SK-N-SH (cell line): ENCODE results near the gene NMNAT2. TPM values are rescaled to one million over a fixed set of nuclear protein-coding genes. Genes with fewer than 3 reads are reported as not detected.

ENCODE experiments used
- CTCF ChIA-PET: fragments of 300-600, 350-600 bp; formaldehyde crosslinking; extraction: SDS; loops from one replicate; lab custom pipeline; 2021; lab: Yijun Ruan, JAX
- POLR2A ChIA-PET: fragments of 350-600 bp; sonication (Branson Sonifier 250); formaldehyde crosslinking; extraction: SDS; loops from one replicate; lab custom pipeline; 2020; ENCODE audit warnings: antibody characterized with exemption, inconsistent platforms; lab: Yijun Ruan, JAX
- DNase-seq: peaks from one replicate; pipeline ENCODE4 v3.0.0; 2012
- H2AFZ ChIP-seq: fragments of 200-600 bp; sonication (generic); 2 replicates; pipeline ENCODE4 v1.8.1; 2016; ENCODE audit warnings: antibody characterized with exemption, mild to moderate bottlenecking, low read depth
- H3F3A ChIP-seq: fragments of 200-600 bp; sonication (generic); replicated peaks from 2 replicates; pipeline ENCODE3; 2016; ENCODE audit warnings: antibody characterized with exemption, mild to moderate bottlenecking; ENCODE audit not compliant: insufficient read depth
- H3K27ac ChIP-seq, 2 experiments: fragments of 200-500 bp in 1 of 2; fragments of 200-600 bp in 1 of 2; sonication (Bioruptor generic) in 1 of 2; sonication (generic), shearing (Covaris generic) in 1 of 2; 2 replicates each; pipeline versions ENCODE4 v1.5.1 to v1.6.1; 2014 to 2016; ENCODE audit warnings: low read depth in 2 of 2, inconsistent platforms in 1 of 2, low read length in 1 of 2, mild to moderate bottlenecking in 1 of 2, mixed read lengths in 1 of 2
- H3K27me3 ChIP-seq: fragments of 200-600 bp; sonication (generic), shearing (Covaris generic); 2 replicates; pipeline ENCODE4 v1.6.1; 2016; ENCODE audit warnings: mixed run types; ENCODE audit not compliant: insufficient read depth
- H3K36me3 ChIP-seq, 2 experiments: fragments of 200-500 bp in 1 of 2; fragments of 200-600 bp in 1 of 2; sonication (Bioruptor generic) in 1 of 2; sonication (generic) in 1 of 2; replicated peaks in 1 of 2; 2 replicates each; pipeline versions ENCODE3 to v1.5.1; 2014 to 2016; ENCODE audit warnings: low read length in 1 of 2, mild to moderate bottlenecking in 1 of 2; ENCODE audit not compliant: insufficient read depth in 2 of 2, control insufficient read depth in 1 of 2
- H3K4me1 ChIP-seq, 2 experiments: fragments of 200-500 bp in 1 of 2; fragments of 200-600 bp in 1 of 2; sonication (Bioruptor generic) in 1 of 2; sonication (generic), shearing (Covaris generic) in 1 of 2; 2 replicates each; pipeline versions ENCODE4 v1.5.1 to v1.6.1; 2014 to 2016; ENCODE audit warnings: low read depth in 1 of 2, low read length in 1 of 2, mixed run types in 1 of 2; ENCODE audit not compliant: insufficient read depth in 2 of 2, control insufficient read depth in 1 of 2
- H3K4me2 ChIP-seq: fragments of 200-600 bp; sonication (generic), shearing (Covaris generic); 2 replicates; pipeline ENCODE4 v1.6.1; 2017; ENCODE audit warnings: mixed run types
- H3K4me3 ChIP-seq, 2 experiments: fragments of 200-500 bp in 1 of 2; fragments of 200-600 bp in 1 of 2; sonication (Bioruptor generic) in 1 of 2; sonication (generic), shearing (Covaris generic) in 1 of 2; 2 replicates each; pipeline versions ENCODE4 v1.5.1 to v1.8.1; 2014 to 2016; ENCODE audit warnings: low read depth in 2 of 2, inconsistent platforms in 1 of 2, low read length in 1 of 2, mild to moderate bottlenecking in 1 of 2, mixed read lengths in 1 of 2, moderate library complexity in 1 of 2
- H3K79me2 ChIP-seq: fragments of 200-600 bp; sonication (generic); 2 replicates; pipeline ENCODE4 v1.8.1; 2017; ENCODE audit warnings: mild to moderate bottlenecking; ENCODE audit not compliant: insufficient read depth
- H3K9ac ChIP-seq: fragments of 200-600 bp; sonication (generic); 2 replicates; pipeline ENCODE4 v1.6.1; 2017; ENCODE audit warnings: mixed run types
- H3K9me2 ChIP-seq: fragments of 200-600 bp; sonication (generic); 2 replicates; pipeline ENCODE4 v1.6.1; 2017; ENCODE audit warnings: mixed run types
- H3K9me3 ChIP-seq: fragments of 200-600 bp; sonication (generic); 2 replicates; pipeline ENCODE4 v1.6.1; 2017; ENCODE audit warnings: mixed run types, mild to moderate bottlenecking, moderate library complexity
- H4K20me1 ChIP-seq: fragments of 200-600 bp; sonication (generic); 2 replicates; pipeline ENCODE4 v1.6.1; 2017; ENCODE audit warnings: mild to moderate bottlenecking, mixed run types; ENCODE audit not compliant: insufficient read depth
- CHD2 ChIP-seq: fragments of 150-350 bp; IDR thresholded peaks from 2 replicates; pipeline ENCODE4 v1.6.1; 2018; ENCODE audit warnings: low read length; ENCODE audit not compliant: partially characterized antibody
- ELF1 ChIP-seq: IDR thresholded peaks from 2 replicates; pipeline ENCODE4 v1.4.0; 2012
- EZH2phosphoT487 ChIP-seq: fragments of 200-600 bp; sonication (generic); IDR thresholded peaks from 2 replicates; pipeline ENCODE4 v1.6.1; 2017; ENCODE audit warnings: low read depth, mixed run types, mild to moderate bottlenecking, antibody characterized with exemption, moderate library complexity, borderline replicate concordance
- FOSL2 ChIP-seq: IDR thresholded peaks from 2 replicates; pipeline ENCODE4 v1.4.0; 2012; ENCODE audit warnings: low read depth, mild to moderate bottlenecking, moderate library complexity, borderline replicate concordance
- FOXJ3 ChIP-seq: sonication (generic); formaldehyde crosslinking; IDR thresholded peaks from 2 replicates; pipeline ENCODE4 v1.5.1; 2020; ENCODE audit warnings: mild to moderate bottlenecking, missing genetic modification reagents
- FOXM1 ChIP-seq: IDR thresholded peaks from 2 replicates; pipeline ENCODE4 v1.4.0; 2012; ENCODE audit warnings: low read depth, mild to moderate bottlenecking
- MXI1 ChIP-seq: IDR thresholded peaks from 2 replicates; pipeline ENCODE4 v1.6.1; 2012; ENCODE audit warnings: mild to moderate bottlenecking, low read depth, low read length, improper control_type of control experiment
- NRF1 ChIP-seq: IDR thresholded peaks from 2 replicates; pipeline ENCODE4 v1.6.1; 2012; ENCODE audit warnings: low read depth, mild to moderate bottlenecking, low read length
- POLR2AphosphoS5 ChIP-seq: IDR thresholded peaks from 2 replicates; pipeline ENCODE4 v1.6.1; 2012; ENCODE audit warnings: low read depth, low read length
- RFX5 ChIP-seq: IDR thresholded peaks from 2 replicates; pipeline ENCODE4 v1.6.1; 2012; ENCODE audit warnings: mild to moderate bottlenecking, improper control_type of control experiment, low read length
- RXRA ChIP-seq: IDR thresholded peaks from 2 replicates; pipeline ENCODE4 v1.4.0; 2012; ENCODE audit warnings: low read depth, mild to moderate bottlenecking, borderline replicate concordance
- TEAD4 ChIP-seq: IDR thresholded peaks from 2 replicates; pipeline ENCODE4 v1.4.0; 2012; ENCODE audit warnings: mild to moderate bottlenecking, borderline replicate concordance; ENCODE audit not compliant: insufficient read depth
- WGBS: methylation state at CpG from one replicate; pipeline ENCODE4 v1.1.6; 2017; ENCODE audit warnings: low lambda C conversion rate; 5-methylcytosine and 5-hydroxymethylcytosine counted together
- polyA plus RNA-seq, 3 experiments: library from polyadenylated mRNA; depleted of rRNA; stranded (reverse); fragments of >200 nt; gene quantifications; 2 replicates each; pipeline ENCODE4 v1.2.3, GENCODE V29; 2012
- TF ChIP-seq, protein P1 (sequence below): fragments of 150-350 bp; IDR thresholded peaks from 2 replicates; pipeline ENCODE4 v1.6.1; 2016; ENCODE audit warnings: mild to moderate bottlenecking, low read depth, low read length
- TF ChIP-seq, protein P2 (sequence below): IDR thresholded peaks from 2 replicates; pipeline ENCODE4 v1.6.1; 2012; ENCODE audit warnings: mild to moderate bottlenecking, low read depth, low read length, moderate library complexity
- TF ChIP-seq, protein P3 (sequence below): IDR thresholded peaks from 2 replicates; pipeline ENCODE4; 2012
- TF ChIP-seq, protein P4 (sequence below): IDR thresholded peaks from 2 replicates; pipeline ENCODE4 v1.4.0; 2012; ENCODE audit warnings: low read depth
- TF ChIP-seq, protein P5 (sequence below): IDR thresholded peaks from 2 replicates; pipeline ENCODE4 v1.4.0; 2012; ENCODE audit warnings: low read depth, borderline replicate concordance

The NMNAT2 gene
- polyA plus RNA-seq, 1 of the 3 experiments (the other 2 are of a cell fraction) = 0.07 TPM

DNA sequence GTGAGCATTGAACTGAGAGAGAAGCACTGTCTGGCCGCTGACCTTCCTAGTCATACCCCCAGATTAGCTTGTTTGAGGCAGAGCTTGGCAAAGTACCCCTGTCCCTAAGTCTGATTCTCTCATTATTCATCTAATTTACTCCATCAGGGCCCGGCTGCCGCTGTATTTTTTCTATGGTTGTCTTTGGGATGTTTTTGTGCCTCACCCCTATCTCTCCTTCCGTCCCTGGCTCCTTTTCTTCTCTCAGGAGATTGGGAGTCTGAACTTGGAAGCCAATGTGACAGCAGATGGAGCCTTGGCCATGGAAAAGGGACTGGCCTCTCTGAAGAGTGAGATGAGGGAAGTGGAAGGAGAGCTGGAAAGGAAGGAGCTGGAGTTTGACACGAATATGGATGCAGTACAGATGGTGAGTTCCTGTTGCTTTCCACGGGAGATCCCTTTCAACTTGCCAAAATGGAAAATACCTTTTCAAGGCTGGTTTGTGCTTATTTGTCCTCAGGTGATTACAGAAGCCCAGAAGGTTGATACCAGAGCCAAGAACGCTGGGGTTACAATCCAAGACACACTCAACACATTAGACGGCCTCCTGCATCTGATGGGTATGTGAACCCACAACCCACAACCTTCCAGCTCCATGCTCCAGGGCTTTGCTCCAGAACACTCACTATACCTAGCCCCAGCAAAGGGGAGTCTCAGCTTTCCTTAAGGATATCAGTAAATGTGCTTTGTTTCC lies 178.2 kb downstream of the NMNAT2 start (continued):
- TF ChIP-seq MXI1 = no peak
- TF ChIP-seq, protein P1, sequence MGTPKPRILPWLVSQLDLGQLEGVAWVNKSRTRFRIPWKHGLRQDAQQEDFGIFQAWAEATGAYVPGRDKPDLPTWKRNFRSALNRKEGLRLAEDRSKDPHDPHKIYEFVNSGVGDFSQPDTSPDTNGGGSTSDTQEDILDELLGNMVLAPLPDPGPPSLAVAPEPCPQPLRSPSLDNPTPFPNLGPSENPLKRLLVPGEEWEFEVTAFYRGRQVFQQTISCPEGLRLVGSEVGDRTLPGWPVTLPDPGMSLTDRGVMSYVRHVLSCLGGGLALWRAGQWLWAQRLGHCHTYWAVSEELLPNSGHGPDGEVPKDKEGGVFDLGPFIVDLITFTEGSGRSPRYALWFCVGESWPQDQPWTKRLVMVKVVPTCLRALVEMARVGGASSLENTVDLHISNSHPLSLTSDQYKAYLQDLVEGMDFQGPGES = no peak
- TF ChIP-seq EZH2phosphoT487 = no peak
- TF ChIP-seq FOSL2 = no peak

DNA sequence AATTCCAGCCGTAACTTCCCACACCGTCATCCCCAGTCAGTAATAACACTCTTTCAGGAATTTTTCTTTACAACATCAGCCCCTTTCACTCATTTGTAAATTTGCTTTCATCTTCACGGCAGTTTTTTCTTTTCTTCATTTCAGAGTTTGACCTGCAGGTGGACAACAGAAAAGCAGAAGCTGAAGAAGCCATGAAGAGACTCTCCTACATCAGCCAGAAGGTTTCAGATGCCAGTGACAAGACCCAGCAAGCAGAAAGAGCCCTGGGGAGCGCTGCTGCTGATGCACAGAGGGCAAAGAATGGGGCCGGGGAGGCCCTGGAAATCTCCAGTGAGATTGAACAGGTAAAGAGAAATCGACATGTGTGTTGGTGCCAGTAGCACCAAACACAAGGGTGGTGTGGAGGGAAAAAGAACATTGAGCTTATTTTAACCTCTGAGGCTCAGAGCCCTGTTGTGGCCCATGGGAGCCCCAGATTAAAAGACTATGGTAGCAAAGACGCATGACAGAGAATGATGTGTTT lies 178.9 kb downstream of the NMNAT2 start:
- DNase-seq = no peak
- Histone ChIP-seq H3K9me2 (no peaks in the 10 kb centered on the region), H3K79me2 (no peaks in the 10 kb centered on the region), H3K9me3 (no peaks in the 10 kb centered on the region), H4K20me1 (no peaks in the 10 kb centered on the region), H3K36me3 (no peaks in the 10 kb centered on the region), H3K4me2 (no peak overlapping the region), H3K27me3 (no peaks in the 10 kb centered on the region), H3K4me1 (peaks cover 4 to 18% of the 10 kb centered on the region in 2 experiments; a peak in 2 of 4 replicates), H3F3A (peaks cover 25% of the 10 kb centered on the region), H3K27ac (no peak overlapping the region), H3K4me3 (no peak overlapping the region), H2AFZ (no peak overlapping the region), H3K9ac (no peak overlapping the region)
- ChIA-PET POLR2A (no interaction called here), CTCF (interaction anchor here (6.7 kb wide), 1 partner anchor 10 kb away, joined by 37 read pairs; no protein-coding TSS in a partner anchor)
- TF ChIP-seq RXRA (no peak), EZH2phosphoT487 (no peak), NRF1 (no peak), RFX5 (no peak), FOXJ3 (CRISPR knock-in tag) (no peak), POLR2AphosphoS5 (no peak), ELF1 (no peak), TEAD4 (no peak), CHD2 (no peak), FOXM1 (no peak)
- TF ChIP-seq, protein P2, sequence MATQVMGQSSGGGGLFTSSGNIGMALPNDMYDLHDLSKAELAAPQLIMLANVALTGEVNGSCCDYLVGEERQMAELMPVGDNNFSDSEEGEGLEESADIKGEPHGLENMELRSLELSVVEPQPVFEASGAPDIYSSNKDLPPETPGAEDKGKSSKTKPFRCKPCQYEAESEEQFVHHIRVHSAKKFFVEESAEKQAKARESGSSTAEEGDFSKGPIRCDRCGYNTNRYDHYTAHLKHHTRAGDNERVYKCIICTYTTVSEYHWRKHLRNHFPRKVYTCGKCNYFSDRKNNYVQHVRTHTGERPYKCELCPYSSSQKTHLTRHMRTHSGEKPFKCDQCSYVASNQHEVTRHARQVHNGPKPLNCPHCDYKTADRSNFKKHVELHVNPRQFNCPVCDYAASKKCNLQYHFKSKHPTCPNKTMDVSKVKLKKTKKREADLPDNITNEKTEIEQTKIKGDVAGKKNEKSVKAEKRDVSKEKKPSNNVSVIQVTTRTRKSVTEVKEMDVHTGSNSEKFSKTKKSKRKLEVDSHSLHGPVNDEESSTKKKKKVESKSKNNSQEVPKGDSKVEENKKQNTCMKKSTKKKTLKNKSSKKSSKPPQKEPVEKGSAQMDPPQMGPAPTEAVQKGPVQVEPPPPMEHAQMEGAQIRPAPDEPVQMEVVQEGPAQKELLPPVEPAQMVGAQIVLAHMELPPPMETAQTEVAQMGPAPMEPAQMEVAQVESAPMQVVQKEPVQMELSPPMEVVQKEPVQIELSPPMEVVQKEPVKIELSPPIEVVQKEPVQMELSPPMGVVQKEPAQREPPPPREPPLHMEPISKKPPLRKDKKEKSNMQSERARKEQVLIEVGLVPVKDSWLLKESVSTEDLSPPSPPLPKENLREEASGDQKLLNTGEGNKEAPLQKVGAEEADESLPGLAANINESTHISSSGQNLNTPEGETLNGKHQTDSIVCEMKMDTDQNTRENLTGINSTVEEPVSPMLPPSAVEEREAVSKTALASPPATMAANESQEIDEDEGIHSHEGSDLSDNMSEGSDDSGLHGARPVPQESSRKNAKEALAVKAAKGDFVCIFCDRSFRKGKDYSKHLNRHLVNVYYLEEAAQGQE = no peak
- TF ChIP-seq, protein P3, sequence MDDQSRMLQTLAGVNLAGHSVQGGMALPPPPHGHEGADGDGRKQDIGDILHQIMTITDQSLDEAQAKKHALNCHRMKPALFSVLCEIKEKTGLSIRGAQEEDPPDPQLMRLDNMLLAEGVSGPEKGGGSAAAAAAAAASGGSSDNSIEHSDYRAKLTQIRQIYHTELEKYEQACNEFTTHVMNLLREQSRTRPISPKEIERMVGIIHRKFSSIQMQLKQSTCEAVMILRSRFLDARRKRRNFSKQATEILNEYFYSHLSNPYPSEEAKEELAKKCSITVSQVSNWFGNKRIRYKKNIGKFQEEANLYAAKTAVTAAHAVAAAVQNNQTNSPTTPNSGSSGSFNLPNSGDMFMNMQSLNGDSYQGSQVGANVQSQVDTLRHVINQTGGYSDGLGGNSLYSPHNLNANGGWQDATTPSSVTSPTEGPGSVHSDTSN = no peak
- TF ChIP-seq, protein P4, sequence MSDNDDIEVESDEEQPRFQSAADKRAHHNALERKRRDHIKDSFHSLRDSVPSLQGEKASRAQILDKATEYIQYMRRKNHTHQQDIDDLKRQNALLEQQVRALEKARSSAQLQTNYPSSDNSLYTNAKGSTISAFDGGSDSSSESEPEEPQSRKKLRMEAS = no peak
- TF ChIP-seq, protein P5, sequence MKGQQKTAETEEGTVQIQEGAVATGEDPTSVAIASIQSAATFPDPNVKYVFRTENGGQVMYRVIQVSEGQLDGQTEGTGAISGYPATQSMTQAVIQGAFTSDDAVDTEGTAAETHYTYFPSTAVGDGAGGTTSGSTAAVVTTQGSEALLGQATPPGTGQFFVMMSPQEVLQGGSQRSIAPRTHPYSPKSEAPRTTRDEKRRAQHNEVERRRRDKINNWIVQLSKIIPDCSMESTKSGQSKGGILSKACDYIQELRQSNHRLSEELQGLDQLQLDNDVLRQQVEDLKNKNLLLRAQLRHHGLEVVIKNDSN = no peak
- whole genome bisulfite sequencing = 81% methylated on average over 7 of the region's 7 CpGs
